Measurements from ENCODE around the gene STK38L.

STK38L gene

DNA sequence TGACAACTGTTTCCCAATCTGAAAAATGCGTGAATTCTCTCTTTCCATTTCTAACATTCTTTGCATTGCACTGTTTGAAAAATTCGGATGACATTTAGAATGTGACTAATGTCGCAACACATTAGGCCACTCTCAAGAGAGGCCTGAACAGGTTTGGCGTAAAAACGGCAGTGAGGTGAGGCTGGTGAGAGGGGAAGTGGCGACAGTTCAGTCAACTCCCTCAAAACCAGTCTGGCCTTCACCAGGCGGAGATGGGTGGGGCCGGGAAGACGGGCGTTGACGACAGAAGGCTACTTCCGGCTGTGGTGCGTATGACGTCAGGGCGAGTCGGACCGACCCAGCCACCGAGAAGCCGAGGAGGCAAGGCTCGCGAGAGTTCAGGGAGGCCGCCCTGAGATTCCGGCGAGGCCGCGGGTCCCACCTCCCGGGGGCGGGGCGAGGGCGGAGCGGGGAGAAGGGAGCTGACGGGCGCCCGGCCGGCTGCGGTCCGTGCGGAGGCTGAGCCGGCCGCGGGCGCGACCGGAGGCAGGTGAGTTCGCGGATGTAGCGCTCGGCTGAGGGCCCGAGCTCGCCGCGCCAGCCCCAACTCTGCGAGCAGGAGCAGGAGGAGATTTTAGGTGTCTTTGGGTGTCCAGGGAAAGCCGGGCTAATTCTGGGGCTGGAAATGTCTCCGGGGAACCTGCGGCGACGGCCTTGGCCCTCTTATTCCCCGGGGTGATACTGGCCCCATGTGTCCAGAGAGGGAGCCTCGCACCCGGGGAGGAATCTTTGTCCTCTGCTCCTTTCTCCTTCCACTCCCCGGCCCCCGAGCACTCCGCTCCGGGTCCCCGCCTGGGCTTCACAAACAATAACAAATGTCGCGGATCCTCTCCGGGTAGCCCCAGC, at the start of gene STK38L:
STK38L (plus strand) TSS at position 483 of the 885 bp plus-strand sequence. CDS start 53,435 bp downstream, outside the sequence.
- DNase-seq: peak; percentile 98

DNA sequence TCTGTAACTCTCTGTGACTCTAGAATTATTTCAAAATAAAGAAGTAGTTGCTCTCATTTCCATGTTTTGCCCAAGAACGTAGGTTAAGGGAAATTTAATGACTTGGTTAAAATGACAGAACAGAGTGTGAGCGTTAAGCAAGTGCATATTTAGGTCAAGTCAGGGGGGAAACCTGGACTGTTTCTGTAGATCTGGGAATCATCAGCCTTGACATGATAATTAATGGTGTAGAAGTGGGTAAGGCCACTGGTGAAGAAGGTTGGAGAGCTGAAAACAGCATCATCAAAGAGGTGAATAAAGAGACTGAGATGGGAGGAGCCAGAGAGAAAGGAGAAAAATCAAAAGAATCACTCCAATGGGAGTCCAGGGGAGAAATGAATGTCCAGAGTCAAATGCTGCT, 49.4 kb upstream of the STK38L start:
- DNase-seq: no peak

DNA sequence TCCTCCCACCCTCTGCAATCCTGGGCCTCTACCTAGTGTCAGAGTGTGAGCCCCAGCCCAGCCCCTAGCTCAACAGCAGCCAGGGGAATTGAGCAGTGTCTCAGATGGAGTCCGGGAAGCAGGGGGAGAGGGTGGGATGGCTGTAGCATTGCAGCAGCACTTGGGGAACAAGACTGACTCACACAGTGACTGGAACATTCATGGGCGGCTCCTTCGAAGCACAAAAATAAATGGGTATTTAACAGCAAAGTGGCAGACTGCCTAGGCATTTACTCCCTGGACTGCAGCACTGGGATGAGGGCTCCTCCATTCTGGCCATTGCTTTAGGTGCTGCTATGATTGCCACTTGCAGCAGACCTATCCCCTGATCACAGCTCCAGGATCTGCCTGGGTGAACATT, 46.0 kb upstream of the STK38L start:
- DNase-seq: no peak

DNA sequence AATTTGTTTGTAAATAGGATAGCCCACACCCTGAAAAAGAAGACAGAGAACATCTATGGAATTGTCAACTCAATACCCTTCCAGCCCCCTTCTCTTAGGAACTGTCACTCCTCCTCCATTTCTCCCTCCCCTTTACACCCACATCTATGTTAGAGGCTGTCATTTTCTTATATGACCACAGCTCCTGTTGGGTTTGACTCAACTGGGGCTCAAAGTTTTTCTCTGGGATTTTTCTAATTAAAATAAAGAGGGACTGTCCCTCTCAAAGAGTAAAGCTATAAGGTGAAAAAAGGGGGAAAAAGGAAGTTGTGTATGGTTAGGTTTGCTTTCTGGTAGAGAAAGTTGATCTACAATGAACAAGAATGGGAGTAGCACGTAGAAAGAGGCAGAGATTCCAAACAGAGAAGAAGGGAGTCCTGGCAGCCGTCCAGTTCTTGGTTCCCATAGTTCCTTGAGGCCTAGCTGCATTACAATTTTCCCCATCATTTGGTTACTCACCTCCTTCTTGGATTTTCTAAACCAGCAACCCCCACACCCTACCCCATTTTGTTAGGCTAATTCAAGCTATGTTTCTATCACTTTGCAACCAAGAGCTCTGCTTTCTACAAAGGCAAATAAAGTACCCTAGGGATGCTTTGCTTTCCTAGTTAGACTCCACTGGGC, 44.3 kb upstream of the STK38L start:
- no peak for DNase-seq

DNA sequence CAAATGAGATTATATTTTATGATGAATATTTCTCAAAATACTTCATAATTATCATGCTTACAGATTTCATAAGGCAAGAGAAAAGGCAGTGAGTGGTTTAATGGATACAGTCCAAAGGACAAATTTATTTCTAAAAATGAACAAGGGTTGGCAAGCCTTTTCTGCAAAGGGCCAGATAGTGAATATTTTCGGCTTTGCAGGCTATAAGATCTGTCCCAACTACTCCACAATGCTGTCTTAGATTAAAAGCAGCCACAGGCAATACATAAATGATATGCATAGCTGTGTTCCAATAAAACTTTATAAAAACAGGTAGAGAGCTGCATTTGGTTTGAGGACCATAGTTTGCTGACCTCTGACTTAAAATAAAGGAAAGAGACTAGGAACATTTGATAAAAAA, 42.9 kb upstream of the STK38L start:
- DNase-seq: no peak

DNA sequence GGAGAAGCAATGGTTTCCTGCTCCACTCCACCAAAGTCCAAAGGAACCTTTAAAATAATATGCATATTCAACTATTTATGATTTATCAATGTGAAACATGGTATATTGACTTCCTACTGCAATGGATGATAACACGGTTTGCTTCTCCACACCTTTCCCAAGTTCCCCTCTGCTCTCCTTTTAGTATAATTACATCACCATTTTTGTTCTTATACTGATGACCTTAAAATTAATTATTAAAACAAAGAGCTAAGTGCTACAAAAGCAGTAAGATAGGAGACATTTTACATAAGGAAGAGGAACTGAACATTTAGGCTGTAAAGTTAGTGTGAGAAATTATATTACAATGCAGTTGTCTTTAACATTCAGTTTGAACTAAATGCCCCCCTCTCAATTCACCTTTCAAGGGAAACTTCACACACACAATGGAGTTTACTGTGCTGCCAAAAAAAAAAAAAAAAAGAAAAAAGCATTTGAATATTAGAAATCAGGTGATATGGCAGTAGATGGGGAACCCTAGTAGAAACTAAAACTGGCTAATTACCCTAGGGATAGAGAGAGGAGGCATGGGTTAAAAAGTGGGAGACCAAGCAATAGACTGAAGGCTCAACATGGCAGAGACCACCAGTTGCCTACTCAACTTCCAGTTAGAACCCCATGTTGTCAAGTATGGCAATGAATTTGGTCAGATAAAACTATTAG, 37.1 kb upstream of the STK38L start:
- no peak for DNase-seq

DNA sequence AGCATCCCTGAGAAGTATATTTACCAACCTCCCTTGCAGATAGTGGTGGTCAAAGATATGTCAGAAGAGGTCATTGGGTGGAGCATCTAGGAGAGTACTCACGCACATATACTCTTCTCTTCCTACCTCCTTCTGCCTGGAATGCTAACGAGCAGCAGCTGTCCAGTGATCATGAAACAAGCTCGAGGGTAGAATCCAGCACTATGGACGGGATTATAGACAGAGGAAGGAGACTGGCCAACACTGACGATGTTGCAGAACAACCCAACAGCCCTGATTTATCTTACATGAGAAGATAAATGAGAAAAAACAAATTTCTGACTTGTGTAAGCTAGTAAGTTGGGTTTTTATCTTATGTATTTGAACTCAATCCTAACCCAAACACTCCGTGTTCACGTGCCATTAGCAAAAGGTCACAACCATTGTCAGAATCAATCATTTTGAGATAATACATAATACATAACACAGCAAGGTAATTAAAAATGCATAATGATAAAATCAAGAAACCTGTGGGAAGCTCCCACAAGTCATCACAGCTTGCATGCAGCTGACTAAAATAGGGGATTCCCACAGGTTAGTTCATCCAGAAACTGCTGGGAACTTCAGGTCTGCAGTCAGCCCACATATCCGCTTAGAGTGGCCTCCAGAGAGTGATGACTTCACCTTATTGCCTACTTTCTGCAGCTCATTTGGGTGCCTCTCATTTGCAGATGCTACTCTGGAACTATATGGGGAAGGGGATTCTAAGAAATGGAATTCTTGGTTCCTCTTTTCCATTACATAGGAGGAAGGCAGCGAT, 36.3 kb upstream of the STK38L start:
- DNase-seq: no peak

DNA sequence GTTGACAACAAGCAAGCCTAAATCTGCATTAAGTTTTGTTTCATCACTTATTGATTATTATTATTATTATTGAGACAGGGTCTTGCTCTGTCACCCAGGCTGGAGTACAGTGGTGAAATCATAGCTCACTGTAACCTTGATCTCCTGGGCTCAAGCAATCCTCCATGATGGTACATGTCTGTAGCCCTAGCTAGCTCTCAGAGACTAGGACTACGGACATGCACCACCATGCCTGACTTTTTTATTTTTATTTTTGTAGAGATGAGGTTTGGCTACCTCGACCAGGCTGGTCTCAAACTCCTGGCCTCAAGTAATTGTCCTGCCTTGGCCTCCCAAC, 35.7 kb upstream of the STK38L start:
- no peak for DNase-seq

DNA sequence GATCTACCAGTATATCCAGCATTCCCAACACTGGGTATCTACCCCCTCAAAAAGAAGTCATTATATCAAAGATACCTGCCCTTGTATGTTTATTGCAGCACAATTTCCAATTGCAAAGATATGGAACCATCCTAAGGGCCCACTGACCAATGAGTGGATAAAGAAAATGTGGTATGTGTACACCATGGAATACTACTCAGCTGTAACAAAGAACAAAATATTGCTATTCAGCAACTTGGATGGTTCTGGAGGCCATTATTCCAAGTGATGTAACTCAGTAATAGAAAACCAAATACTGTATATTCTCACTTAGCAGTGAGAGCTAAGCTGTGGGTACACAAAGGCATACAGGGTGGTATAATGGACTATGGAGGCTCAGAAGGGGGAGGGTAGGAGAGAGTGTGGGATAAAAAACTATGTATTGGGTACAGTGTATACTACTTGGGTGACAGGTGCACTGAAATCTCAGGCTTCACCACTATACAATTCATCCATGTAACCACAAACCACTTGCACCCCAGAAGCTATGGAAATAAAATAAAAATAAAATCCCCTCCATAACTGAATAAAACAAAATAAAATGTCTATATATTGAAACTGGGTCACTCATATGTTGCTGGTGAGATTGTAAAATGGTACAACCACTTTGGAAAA, 34.7 kb upstream of the STK38L start:
- DNase-seq: no peak

DNA sequence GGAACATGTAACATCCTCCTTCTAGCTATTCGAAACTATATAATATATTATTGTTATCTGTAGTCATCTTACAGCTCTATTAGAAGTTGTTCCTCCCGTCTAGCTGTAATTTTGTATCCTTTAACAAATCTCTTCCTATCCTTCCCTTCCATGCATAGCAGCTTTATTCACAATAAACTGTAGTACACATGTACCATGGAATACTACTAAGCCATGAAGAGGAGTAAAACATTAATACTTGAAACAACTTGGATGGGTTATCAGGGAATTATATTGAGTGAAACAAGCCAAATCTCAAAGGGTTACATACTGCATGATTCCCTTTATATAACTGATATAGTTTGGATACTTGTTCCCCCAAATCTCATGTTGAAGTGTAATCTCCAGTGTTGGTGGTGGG, 33.9 kb upstream of the STK38L start:
- DNase-seq: no peak

DNA sequence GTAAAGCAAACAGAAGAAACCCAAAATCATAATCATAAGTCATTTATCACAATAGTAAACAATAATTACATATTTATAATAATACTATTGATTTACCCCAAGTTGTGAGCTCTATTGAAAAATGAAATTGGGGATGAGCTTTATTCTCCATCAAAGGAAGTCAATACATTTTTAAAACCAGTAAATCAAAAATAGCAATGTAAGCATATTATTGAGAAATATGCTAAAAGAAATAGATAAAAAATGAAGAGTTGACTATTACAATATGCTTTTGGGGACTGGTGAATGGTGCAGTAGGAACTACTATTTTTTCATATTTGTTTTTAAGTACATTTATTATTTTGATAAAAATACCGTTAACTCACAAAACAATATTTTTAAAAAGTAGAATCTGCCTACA, 31.2 kb upstream of the STK38L start:
- DNase-seq: no peak

DNA sequence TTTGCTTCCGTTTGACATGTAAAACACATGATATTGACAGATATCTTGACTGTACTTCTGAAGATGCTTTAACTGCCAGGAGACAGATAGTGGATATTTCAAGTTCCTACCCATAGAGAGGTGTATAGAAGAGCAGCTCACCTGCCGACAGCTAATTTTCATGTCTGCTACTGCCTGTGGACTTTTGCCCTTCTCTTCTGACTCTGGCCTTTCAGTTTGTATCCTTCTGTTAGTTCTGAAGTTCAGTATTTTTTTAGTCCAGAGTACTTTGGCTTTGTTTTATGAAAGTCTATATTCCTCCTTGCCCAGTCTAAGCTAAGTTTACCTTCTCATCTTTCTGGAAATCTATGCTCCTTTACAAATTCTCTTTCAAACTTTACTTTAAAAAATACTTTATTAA, 30.8 kb upstream of the STK38L start:
- DNase-seq: no peak

DNA sequence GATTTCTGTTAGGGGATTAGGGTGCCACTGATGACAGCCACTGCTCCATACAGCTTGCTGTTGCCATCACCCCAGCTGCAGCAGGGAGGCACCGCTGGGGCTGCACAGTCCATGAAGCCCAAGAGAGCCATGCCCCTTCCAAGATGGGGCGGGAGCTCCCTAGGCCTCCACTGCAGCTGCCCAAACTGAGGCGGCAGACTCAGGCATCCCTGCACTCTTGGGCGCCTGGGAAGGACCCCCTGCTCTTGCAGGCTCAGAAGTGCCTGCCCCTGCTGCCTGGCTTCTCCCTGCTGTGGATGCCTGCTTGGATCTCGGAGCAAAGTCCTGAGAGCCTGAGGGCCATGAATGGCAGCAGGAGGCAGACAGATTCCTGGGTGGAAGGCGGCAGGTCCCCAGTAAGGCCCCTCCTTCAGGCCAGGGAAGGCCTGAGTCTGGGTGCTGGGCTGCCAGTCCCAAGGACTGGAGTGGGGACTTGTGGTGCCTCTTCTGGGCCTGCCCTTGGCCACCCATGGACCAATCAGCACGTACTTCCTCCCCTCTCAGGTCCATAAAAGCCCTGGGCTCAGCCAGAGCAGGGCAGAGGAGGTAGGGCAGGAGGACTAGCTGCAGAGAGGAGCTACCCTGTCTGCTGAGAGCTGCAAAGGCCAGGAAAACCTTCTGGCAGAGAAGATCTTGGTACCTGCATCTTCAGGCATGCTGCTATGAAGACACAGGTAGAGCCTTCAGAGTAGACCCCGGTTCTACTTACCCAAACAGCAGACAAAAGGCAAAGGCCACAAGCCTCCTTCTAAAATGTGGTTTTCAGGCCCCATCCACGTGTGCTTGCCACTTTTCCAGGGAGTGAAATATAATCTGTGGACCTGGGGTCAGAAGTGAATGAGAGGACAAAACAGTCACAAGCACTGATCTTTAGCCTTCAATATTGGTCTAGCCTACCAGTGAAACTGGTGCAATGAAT, 30.0 kb upstream of the STK38L start:
- DNase-seq: no peak

DNA sequence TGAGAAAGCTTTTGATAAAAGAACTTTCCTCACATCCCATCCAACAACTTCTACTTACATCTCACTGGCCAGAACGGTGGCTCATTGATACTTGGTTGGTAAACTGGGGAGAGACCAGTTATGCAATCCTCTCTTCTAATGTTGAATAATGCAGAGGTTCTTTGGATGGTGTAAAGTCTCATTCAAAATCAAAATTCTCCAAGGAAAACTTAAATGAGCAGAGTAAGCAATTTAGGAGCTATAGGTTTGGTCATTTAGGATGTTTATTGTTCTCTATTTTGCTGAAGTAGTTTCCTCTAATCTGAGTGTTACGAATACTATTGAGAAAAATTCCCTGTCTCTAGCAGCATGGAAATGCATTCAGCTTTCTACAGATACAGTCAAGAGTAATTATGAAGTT, 26.5 kb upstream of the STK38L start:
- no peak for DNase-seq

DNA sequence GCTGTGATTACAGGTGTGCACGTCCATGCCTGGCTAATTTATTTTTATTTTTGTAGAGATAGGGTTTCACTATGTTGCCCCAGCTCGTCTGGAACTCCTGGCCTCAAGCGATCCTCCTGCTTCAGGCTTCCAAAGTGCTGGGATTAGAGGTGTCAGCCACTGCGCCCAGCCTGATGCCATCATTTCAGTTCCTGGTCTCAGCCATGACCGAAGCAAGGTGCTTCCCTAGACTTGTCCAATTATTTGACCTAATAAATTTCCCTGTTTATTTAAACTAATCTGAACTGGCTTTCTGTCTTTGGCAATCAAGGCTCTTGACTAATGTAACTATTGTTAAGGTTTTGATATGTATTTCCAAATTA, 24.4 kb upstream of the STK38L start:
- DNase-seq: no peak

DNA sequence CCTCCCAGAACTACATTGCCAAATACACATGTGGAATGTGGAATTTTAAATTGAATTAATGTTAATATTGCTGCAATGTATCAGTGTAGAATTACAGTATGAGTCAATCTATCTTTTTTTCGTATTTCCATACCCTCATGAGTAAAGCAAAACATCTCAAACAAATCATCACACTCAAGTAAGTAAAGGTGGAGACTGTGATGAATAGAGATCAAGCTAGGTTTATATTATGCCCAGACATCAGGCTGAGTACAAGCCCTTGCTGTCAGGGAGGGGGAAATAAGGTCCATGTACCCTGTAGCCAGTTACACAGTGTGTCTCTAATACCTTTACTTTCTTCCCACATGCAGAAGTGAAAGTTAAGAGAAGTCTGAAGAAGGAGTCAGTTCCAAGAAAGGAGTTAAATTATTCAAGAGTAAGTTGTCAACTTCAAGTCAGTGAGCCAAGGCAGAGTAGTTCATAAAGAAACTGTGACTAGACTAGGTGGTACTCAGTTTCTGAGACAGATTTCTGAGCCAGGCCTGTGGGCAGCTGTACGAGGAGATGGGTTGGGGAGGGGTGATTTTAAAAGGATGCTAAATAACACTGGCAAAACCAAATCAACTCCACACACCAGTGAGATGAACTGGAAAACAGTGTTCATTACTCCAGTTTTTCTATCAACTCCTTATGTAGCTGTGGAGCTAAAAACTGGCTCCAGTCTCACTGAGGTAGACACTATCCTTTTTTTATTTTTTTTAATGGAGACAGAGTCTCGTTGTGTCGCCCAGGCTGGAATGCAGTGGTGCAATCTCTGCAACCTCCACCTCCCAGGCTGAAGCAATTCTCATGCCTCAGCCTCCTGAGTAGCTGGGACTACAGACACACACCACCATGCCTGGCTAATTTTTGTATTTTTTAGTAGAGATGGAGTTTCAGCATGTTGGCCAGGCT, 23.8 kb upstream of the STK38L start:
- no peak for DNase-seq

DNA sequence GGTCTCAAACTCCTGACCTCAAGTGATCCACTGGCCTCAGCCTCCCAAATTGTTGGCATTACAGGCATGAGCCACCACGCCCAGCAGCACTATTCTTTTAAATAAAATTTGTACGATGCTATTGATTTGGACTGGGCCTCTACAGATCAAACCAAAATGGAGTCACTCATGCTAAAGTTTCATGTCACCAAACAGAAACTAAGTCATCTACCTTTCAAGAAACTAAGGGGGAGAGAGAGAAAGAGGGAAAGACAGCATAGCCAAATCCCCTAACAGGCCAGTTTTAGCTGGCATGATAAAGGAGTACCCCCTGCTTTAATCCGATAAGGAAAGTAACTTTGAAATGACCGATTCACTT, 23.1 kb upstream of the STK38L start:
- no peak for DNase-seq

DNA sequence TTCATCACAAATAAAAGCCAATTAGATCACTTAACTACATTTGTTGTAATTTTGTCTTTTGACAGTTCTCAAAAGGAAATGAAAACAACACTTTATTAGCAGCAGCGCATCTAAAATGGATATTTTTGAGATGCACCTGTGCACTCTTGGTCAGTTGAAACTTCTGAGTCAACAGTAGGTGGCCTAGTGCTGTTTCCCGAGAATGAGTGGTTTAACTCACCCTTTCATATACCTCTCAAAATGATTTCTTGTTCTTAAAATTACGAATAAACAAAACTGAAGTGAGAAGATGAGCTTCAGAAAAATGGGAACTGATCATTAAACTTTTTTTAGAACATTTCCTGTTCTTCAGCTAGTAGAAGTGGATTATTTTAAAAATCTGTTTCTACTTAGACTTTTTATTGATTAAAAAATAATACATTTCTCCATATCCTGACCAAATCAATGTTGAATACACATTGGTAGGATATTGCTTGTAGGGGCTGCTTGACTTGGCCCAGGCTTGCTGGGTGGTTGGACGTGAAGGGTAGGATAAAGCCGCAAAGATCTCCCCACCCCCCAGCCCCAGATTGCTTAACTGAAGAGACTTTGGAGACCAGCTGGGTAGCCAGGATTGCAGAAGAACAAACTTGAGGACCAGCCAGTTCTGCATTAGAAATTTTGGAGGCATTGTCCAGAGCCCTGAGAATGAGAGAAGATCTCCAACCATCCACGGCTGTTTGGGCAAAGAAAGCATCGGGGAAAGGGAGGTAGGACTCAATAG, 22.3 kb upstream of the STK38L start:
- no peak for DNase-seq

DNA sequence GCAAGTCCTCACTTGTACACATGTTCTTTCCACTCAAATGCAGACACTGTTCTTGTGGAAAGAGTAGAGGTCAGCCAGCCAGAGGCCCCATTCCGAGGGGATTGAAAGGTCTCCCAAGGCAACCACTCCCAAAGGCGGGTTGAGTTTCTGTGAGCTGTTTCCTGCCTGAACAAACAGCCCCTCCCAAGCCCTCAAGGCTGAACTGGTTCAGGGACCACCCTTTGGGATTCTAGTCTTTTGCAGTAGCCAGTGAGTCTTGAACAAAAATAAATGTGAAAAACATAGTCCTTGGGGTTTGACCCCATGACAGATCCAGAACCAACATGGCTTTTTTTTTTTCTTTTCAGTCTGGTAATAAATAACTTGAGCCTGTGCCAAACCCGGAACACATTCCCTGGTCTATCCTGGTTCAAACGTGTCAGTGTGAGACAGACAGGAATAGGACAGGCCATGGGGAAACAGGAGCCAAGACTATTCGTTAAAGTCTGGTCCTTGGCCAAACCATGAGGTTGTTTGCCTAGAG, 17.6 kb upstream of the STK38L start:
- peak; percentile 35 for DNase-seq

Data from right hindlimb (tissue), 1 donor.